ENCODE measurements around the gene MDK.

DNA sequence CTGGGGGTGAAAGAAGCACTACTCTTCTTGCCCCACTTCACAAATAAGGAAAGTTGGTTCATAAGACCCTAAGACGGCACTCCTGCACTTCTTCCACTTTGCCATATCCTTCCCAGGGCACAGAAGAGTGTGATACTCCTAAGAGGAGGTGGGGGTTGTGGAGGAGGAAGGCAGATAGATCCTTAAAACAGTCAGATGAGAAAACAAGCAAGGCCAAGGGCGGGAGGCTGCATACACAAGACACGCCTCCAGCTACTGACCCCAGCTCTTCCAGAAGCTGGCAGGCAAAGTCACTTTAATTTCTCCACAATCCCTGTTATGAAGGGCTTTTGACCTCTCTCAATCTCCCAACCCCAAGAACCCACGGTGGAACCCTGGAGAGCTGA, 11.8 kb downstream of the MDK start:
- TF ChIP-seq, protein P1, sequence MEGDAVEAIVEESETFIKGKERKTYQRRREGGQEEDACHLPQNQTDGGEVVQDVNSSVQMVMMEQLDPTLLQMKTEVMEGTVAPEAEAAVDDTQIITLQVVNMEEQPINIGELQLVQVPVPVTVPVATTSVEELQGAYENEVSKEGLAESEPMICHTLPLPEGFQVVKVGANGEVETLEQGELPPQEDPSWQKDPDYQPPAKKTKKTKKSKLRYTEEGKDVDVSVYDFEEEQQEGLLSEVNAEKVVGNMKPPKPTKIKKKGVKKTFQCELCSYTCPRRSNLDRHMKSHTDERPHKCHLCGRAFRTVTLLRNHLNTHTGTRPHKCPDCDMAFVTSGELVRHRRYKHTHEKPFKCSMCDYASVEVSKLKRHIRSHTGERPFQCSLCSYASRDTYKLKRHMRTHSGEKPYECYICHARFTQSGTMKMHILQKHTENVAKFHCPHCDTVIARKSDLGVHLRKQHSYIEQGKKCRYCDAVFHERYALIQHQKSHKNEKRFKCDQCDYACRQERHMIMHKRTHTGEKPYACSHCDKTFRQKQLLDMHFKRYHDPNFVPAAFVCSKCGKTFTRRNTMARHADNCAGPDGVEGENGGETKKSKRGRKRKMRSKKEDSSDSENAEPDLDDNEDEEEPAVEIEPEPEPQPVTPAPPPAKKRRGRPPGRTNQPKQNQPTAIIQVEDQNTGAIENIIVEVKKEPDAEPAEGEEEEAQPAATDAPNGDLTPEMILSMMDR (IDR thresholded peaks at IDR 0.05), result no peak
- no peak for TF ChIP-seq POLR2A (IDR thresholded peaks at IDR 0.05)

Measured in body of pancreas (tissue), 4 donors.